A549 (cell line): ENCODE data around the gene EIF1AX.

Experiments used
- CBX8 ChIP-seq: fragments of 200-600 bp; sonication (generic); IDR thresholded peaks from 2 replicates; pipeline ENCODE4 v1.6.1; 2016
- EP300 ChIP-seq, 2 experiments: fragments of >200 bp; sonication (Bioruptor Twin); formaldehyde crosslinking; IDR thresholded peaks; 2 replicates in 1 of 2; 3 replicates in 1 of 2; pipeline ENCODE4 v1.6.1; 2016 to 2017
- HOXA7 ChIP-seq: fragments of 250-450 bp; sonication (Bioruptor Pico); IDR thresholded peaks from 2 replicates; pipeline ENCODE4 v1.5.0; 2020; ENCODE audit warnings: mild to moderate bottlenecking, moderate library complexity
- MAFK ChIP-seq: fragments of 450-650 bp; IDR thresholded peaks from 2 replicates; pipeline ENCODE4 v1.6.1; 2014; ENCODE audit not compliant: partially characterized antibody
- NFE2L2 ChIP-seq: fragments of 150-350 bp; conservative IDR thresholded peaks from 2 replicates; pipeline ENCODE4 v1.6.1; 2014; ENCODE audit warnings: low read length
- POLR2A ChIP-seq: IDR thresholded peaks from 2 replicates; pipeline ENCODE4 v1.6.1; 2012; ENCODE audit warnings: mild to moderate bottlenecking, low read length
- POLR2AphosphoS2 ChIP-seq: conservative IDR thresholded peaks from 2 replicates; pipeline ENCODE4 v1.6.1; 2012; ENCODE audit warnings: low read length, improper control_type of control experiment, inconsistent platforms
- RAD21 ChIP-seq, 2 experiments: fragments of >200 bp in 1 of 2; sonication (Bioruptor Twin) in 1 of 2; formaldehyde crosslinking in 1 of 2; IDR thresholded peaks in 1 of 2; conservative IDR thresholded peaks in 1 of 2; 2 replicates in 1 of 2; 3 replicates in 1 of 2; pipeline ENCODE4 v1.6.1; 2012 to 2018; ENCODE audit warnings: inconsistent platforms in 1 of 2
- RNF2 ChIP-seq: fragments of 200-600 bp; sonication (generic); IDR thresholded peaks from 2 replicates; pipeline ENCODE4 v1.6.1; 2016; ENCODE audit warnings: low read depth, mild to moderate bottlenecking, antibody characterized with exemption, moderate library complexity, borderline replicate concordance
- SMC3 ChIP-seq: fragments of >200 bp; sonication (Bioruptor Twin); formaldehyde crosslinking; IDR thresholded peaks from 3 replicates; pipeline ENCODE4 v1.6.1; 2018; ENCODE audit warnings: inconsistent platforms
- ZFP36 ChIP-seq: fragments of 450-650 bp; IDR thresholded peaks from 2 replicates; pipeline ENCODE4 v1.6.1; 2014; ENCODE audit warnings: borderline replicate concordance; ENCODE audit not compliant: partially characterized antibody
- TF ChIP-seq, protein P1 (sequence below): fragments of >200 bp; sonication (Bioruptor Twin); formaldehyde crosslinking; IDR thresholded peaks from 3 replicates; pipeline ENCODE4 v1.5.1; 2016
- TF ChIP-seq, protein P2 (sequence below): fragments of 450-650 bp; IDR thresholded peaks from 2 replicates; pipeline ENCODE4 v1.6.1; 2014; ENCODE audit warnings: antibody characterized with exemption

DNA sequence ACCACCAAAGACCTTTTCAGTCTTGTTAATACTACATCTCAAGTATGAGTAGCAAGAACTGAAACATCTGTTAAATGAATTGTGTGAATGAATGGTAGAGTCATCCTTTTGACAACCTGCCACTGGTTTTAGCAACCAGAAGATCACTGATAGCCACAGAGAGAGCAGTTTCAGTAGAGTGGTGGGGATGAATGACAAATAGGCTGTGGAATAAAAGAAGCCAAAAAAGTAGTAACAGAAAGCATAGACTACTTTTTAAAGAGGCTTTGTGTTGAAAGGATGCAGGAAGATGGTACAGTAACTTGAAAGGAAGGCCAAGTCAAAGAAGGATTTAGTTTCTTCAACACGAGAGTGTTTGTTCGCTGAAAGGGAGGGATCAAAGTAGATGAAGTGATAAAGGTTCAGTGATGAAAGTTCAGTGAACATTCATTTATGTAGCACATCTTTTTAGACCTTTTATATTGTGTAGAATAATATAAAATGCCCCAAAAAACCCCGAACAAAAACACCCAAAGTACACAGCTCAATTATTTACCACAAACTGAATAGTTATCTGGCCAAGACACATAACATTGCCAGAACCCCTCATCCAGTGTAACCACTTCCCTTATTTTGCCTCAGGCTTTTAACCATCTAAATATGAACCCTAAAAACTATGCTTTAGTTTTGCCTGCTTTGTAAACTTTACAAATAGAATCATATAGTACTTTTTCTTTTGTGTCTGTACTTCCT is 40.1 kb upstream of the EIF1AX start:
- TF ChIP-seq, protein P1, sequence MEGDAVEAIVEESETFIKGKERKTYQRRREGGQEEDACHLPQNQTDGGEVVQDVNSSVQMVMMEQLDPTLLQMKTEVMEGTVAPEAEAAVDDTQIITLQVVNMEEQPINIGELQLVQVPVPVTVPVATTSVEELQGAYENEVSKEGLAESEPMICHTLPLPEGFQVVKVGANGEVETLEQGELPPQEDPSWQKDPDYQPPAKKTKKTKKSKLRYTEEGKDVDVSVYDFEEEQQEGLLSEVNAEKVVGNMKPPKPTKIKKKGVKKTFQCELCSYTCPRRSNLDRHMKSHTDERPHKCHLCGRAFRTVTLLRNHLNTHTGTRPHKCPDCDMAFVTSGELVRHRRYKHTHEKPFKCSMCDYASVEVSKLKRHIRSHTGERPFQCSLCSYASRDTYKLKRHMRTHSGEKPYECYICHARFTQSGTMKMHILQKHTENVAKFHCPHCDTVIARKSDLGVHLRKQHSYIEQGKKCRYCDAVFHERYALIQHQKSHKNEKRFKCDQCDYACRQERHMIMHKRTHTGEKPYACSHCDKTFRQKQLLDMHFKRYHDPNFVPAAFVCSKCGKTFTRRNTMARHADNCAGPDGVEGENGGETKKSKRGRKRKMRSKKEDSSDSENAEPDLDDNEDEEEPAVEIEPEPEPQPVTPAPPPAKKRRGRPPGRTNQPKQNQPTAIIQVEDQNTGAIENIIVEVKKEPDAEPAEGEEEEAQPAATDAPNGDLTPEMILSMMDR = no peak
- TF ChIP-seq EP300 (IDR thresholded peaks at IDR 0.05) = no peak
- TF ChIP-seq, protein P2, sequence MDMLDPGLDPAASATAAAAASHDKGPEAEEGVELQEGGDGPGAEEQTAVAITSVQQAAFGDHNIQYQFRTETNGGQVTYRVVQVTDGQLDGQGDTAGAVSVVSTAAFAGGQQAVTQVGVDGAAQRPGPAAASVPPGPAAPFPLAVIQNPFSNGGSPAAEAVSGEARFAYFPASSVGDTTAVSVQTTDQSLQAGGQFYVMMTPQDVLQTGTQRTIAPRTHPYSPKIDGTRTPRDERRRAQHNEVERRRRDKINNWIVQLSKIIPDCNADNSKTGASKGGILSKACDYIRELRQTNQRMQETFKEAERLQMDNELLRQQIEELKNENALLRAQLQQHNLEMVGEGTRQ = no peak
- TF ChIP-seq HOXA7 (CRISPR knock-in tag) = no peak
- no peak for TF ChIP-seq RAD21 (conservative IDR thresholded peaks at IDR 0.05 in 1 of 2, IDR thresholded peaks at IDR 0.05 in 1 of 2)
- no peak for TF ChIP-seq SMC3
- TF ChIP-seq NFE2L2 = no peak
- TF ChIP-seq ZFP36 = no peak
- TF ChIP-seq CBX8 = no peak
- TF ChIP-seq POLR2A = no peak
- no peak for TF ChIP-seq RNF2
- no peak for TF ChIP-seq POLR2AphosphoS2
- no peak for TF ChIP-seq MAFK
